K562 (cell line): ENCODE results near the gene KDELR3.

ENCODE experiments used
- BHLHE40 ChIP-seq: IDR thresholded peaks from 2 replicates; pipeline ENCODE4 v1.6.1; 2011; ENCODE audit warnings: low read length, improper control_type of control experiment
- EP300 ChIP-seq: IDR thresholded peaks from 2 replicates; pipeline ENCODE4 v1.6.1; 2012; ENCODE audit warnings: low read length, improper control_type of control experiment
- JUN ChIP-seq, 2 experiments: sonication (generic) in 1 of 2; formaldehyde crosslinking in 1 of 2; IDR thresholded peaks; 2 replicates each; pipeline versions ENCODE4 v1.6.1 to v1.8.0; 2012 to 2022; ENCODE audit warnings: borderline replicate concordance in 2 of 2, mild to moderate bottlenecking in 2 of 2, improper control_type of control experiment in 1 of 2, low read depth in 1 of 2, low read length in 1 of 2, missing genetic modification reagents in 1 of 2
- POLR2A ChIP-seq: fragments of 450-650 bp; conservative IDR thresholded peaks from 2 replicates; pipeline ENCODE4 v1.6.1; 2016
- POLR2AphosphoS5 ChIP-seq: IDR thresholded peaks from 2 replicates; pipeline ENCODE4 v1.6.1; 2011; ENCODE audit warnings: mild to moderate bottlenecking, low read depth, low read length, moderate library complexity; ENCODE audit not compliant: control insufficient read depth, insufficient read depth
- TEAD4 ChIP-seq, 2 experiments: sonication (generic) in 1 of 2; formaldehyde crosslinking in 1 of 2; IDR thresholded peaks; 2 replicates each; pipeline versions ENCODE4 v1.6.1 to v1.8.0; 2012 to 2022; ENCODE audit warnings: borderline replicate concordance in 1 of 2, inconsistent platforms in 1 of 2, low read length in 1 of 2, mild to moderate bottlenecking in 1 of 2, missing genetic modification reagents in 1 of 2
- ZFP30 ChIP-seq: fragments of 250-450 bp; sonication (Bioruptor Pico); IDR thresholded peaks from 2 replicates; pipeline ENCODE4 v1.8.0; 2022; ENCODE audit warnings: moderate library complexity, mild to moderate bottlenecking, inconsistent platforms, borderline replicate concordance
- TF ChIP-seq, protein P1 (sequence below), 2 experiments: fragments of 450-650 bp; IDR thresholded peaks; 2 replicates each; pipeline ENCODE4 v1.6.1; 2018; ENCODE audit warnings: mild to moderate bottlenecking in 2 of 2, low read depth in 1 of 2; ENCODE audit not compliant: partially characterized antibody in 2 of 2
- TF ChIP-seq, protein P2 (sequence below): sonication (generic); formaldehyde crosslinking; IDR thresholded peaks from 2 replicates; pipeline ENCODE4 v1.5.0; 2020; ENCODE audit warnings: missing genetic modification reagents

DNA sequence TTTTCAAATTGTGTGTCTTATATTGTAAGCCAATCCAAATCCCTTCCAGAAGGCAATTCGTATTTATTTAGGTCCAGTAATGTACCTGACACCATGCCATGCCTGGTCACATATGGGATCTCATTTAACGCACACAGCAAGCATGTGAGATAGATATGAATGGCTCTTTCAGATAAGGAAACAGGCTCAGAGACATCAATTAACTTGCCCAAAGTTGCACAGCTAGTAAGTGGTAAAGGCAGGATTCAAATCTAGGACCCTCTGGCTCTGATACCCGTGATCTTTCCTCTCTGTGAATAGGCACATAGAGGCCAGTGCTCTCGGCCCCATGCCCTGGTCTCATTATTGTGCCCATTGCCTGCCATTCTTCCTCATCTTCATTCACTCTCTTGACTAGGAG, 47.2 kb upstream of the KDELR3 start:
- no peak for TF ChIP-seq BHLHE40
- TF ChIP-seq POLR2AphosphoS5 = no peak
- TF ChIP-seq, protein P1, sequence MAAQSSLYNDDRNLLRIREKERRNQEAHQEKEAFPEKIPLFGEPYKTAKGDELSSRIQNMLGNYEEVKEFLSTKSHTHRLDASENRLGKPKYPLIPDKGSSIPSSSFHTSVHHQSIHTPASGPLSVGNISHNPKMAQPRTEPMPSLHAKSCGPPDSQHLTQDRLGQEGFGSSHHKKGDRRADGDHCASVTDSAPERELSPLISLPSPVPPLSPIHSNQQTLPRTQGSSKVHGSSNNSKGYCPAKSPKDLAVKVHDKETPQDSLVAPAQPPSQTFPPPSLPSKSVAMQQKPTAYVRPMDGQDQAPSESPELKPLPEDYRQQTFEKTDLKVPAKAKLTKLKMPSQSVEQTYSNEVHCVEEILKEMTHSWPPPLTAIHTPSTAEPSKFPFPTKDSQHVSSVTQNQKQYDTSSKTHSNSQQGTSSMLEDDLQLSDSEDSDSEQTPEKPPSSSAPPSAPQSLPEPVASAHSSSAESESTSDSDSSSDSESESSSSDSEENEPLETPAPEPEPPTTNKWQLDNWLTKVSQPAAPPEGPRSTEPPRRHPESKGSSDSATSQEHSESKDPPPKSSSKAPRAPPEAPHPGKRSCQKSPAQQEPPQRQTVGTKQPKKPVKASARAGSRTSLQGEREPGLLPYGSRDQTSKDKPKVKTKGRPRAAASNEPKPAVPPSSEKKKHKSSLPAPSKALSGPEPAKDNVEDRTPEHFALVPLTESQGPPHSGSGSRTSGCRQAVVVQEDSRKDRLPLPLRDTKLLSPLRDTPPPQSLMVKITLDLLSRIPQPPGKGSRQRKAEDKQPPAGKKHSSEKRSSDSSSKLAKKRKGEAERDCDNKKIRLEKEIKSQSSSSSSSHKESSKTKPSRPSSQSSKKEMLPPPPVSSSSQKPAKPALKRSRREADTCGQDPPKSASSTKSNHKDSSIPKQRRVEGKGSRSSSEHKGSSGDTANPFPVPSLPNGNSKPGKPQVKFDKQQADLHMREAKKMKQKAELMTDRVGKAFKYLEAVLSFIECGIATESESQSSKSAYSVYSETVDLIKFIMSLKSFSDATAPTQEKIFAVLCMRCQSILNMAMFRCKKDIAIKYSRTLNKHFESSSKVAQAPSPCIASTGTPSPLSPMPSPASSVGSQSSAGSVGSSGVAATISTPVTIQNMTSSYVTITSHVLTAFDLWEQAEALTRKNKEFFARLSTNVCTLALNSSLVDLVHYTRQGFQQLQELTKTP (IDR thresholded peaks at IDR 0.05; ENCODE audit: low read depth in 1 of 2, partially characterized antibody in 2 of 2) = no peak
- TF ChIP-seq JUN (IDR thresholded peaks at IDR 0.05; ENCODE audit: borderline replicate concordance, low read depth, low read length) = no peak
- TF ChIP-seq JUN (CRISPR knock-in tag; IDR thresholded peaks at IDR 0.05; ENCODE audit: borderline replicate concordance) = no peak
- no peak for TF ChIP-seq POLR2A
- TF ChIP-seq, protein P2, sequence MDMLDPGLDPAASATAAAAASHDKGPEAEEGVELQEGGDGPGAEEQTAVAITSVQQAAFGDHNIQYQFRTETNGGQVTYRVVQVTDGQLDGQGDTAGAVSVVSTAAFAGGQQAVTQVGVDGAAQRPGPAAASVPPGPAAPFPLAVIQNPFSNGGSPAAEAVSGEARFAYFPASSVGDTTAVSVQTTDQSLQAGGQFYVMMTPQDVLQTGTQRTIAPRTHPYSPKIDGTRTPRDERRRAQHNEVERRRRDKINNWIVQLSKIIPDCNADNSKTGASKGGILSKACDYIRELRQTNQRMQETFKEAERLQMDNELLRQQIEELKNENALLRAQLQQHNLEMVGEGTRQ = no peak
- TF ChIP-seq ZFP30 (CRISPR knock-in tag) = no peak
- TF ChIP-seq EP300 = no peak
- no peak for TF ChIP-seq TEAD4 (IDR thresholded peaks at IDR 0.05; ENCODE audit: low read length)
- TF ChIP-seq TEAD4 (CRISPR knock-in tag; IDR thresholded peaks at IDR 0.05; ENCODE audit: borderline replicate concordance) = no peak
